Parathyroid adenoma (tissue), 2 donors: Measurements from ENCODE around the gene SHE.
A peak's percentile ranks its signal among the peaks of the same experiment; 100 is the strongest.

Experiments
- H2AFZ ChIP-seq: fragments of 300-600 bp; sonication (generic); one replicate; pipeline ENCODE4 v1.7.0; 2017; ENCODE audit warnings: antibody characterized with exemption, mild to moderate bottlenecking
- H3K27ac ChIP-seq: fragments of 300-600 bp; sonication (generic); one replicate; pipeline ENCODE4 v1.7.0; 2017
- H3K27me3 ChIP-seq: fragments of 300-600 bp; sonication (generic); one replicate; pipeline ENCODE4 v1.7.0; 2017; ENCODE audit warnings: low read length; ENCODE audit not compliant: control insufficient read depth, insufficient read depth
- H3K36me3 ChIP-seq: fragments of 300-600 bp; sonication (generic); one replicate; pipeline ENCODE4 v1.7.0; 2017; ENCODE audit warnings: low read length; ENCODE audit not compliant: control insufficient read depth, insufficient read depth
- H3K4me1 ChIP-seq: fragments of 300-600 bp; sonication (generic); one replicate; pipeline ENCODE4 v1.7.0; 2017; ENCODE audit warnings: control low read depth
- H3K4me2 ChIP-seq: fragments of 300-600 bp; sonication (generic); one replicate; pipeline ENCODE4 v1.7.0; 2017; ENCODE audit warnings: low read length
- H3K4me3 ChIP-seq: fragments of 300-600 bp; sonication (generic); one replicate; pipeline ENCODE4 v1.7.0; 2017; ENCODE audit warnings: low read depth, low read length
- H3K79me2 ChIP-seq: fragments of 300-600 bp; sonication (generic); one replicate; pipeline ENCODE4 v1.7.0; 2017; ENCODE audit warnings: control low read depth
- H3K9ac ChIP-seq: fragments of 300-600 bp; sonication (generic); one replicate; pipeline ENCODE4 v1.7.0; 2017; ENCODE audit warnings: mild to moderate bottlenecking
- H3K9me3 ChIP-seq: fragments of 300-600 bp; sonication (generic); one replicate; pipeline ENCODE4 v1.7.0; 2017; ENCODE audit warnings: low read length; ENCODE audit not compliant: control insufficient read depth
- CTCF ChIP-seq: fragments of 300-600 bp; sonication (generic); IDR thresholded peaks from one replicate; pipeline ENCODE4 v1.7.0; 2017; ENCODE audit warnings: antibody characterized with exemption, mild to moderate bottlenecking
- donor health status: primary hyperparathyroidism.

Gene SHE

GRCh38 chr1:154496383-154496782 lies 5.8 kb downstream of the SHE start:
- H2AFZ ChIP-seq = no peak overlapping the region
- no peak overlapping the region for H3K4me2 ChIP-seq
- H3K27ac ChIP-seq = peak overlapping the region; percentile 54
- no peaks in the 10 kb centered on the region for H3K27me3 ChIP-seq
- no peaks in the 10 kb centered on the region for H3K4me1 ChIP-seq
- H3K4me3 ChIP-seq = no peak overlapping the region
- no peaks in the 10 kb centered on the region for H3K36me3 ChIP-seq
- no peaks in the 10 kb centered on the region for H3K9me3 ChIP-seq
- H3K9ac ChIP-seq = no peak overlapping the region
- no peak for TF ChIP-seq CTCF
- no peaks in the 10 kb centered on the region for H3K79me2 ChIP-seq

- H3K4me1 ChIP-seq = no peaks in the 10 kb centered on the region
Observed at GRCh38 chr1:154495496-154496273, 6.5 kb downstream of the SHE start.

GRCh38 chr1:154493276-154493675 lies 8.9 kb downstream of the SHE start:
- no peaks in the 10 kb centered on the region for H3K4me1 ChIP-seq
- H3K9me3 ChIP-seq = no peaks in the 10 kb centered on the region
- no peak overlapping the region for H3K4me3 ChIP-seq
- no peak overlapping the region for H3K9ac ChIP-seq
- no peak for TF ChIP-seq CTCF
- H2AFZ ChIP-seq = no peak overlapping the region
- no peak overlapping the region for H3K4me2 ChIP-seq
- no peaks in the 10 kb centered on the region for H3K36me3 ChIP-seq
- no peak overlapping the region for H3K27ac ChIP-seq
- no peaks in the 10 kb centered on the region for H3K79me2 ChIP-seq
- H3K27me3 ChIP-seq = no peaks in the 10 kb centered on the region

More at GRCh38 chr1:154495496-154496273, 6.5 kb downstream of the SHE start:
- Histone ChIP-seq H3K27me3 (no peaks in the 10 kb centered on the region), H3K4me3 (no peak overlapping the region), H2AFZ (no peak overlapping the region), H3K9ac (no peak overlapping the region), H3K36me3 (no peaks in the 10 kb centered on the region), H3K79me2 (no peaks in the 10 kb centered on the region), H3K27ac (peak overlapping the region; percentile 54), H3K9me3 (no peaks in the 10 kb centered on the region), H3K4me2 (no peak overlapping the region)
- TF ChIP-seq CTCF = no peak

GRCh38 chr1:154492115-154492514 lies 10.1 kb downstream of the SHE start:
- Histone ChIP-seq H3K4me2 (no peak overlapping the region), H3K27ac (peak overlapping the region; percentile 47), H3K27me3 (no peaks in the 10 kb centered on the region), H3K36me3 (no peaks in the 10 kb centered on the region), H3K4me1 (no peaks in the 10 kb centered on the region), H2AFZ (no peak overlapping the region), H3K9me3 (no peaks in the 10 kb centered on the region), H3K79me2 (no peaks in the 10 kb centered on the region), H3K4me3 (no peak overlapping the region), H3K9ac (no peak overlapping the region)
- TF ChIP-seq CTCF = no peak

- no peak overlapping the region for H3K27ac ChIP-seq
- no peaks in the 10 kb centered on the region for H3K27me3 ChIP-seq
- H3K79me2 ChIP-seq = no peaks in the 10 kb centered on the region
- no peaks in the 10 kb centered on the region for H3K4me1 ChIP-seq
- H3K4me3 ChIP-seq = no peak overlapping the region
- H3K4me2 ChIP-seq = no peak overlapping the region
- no peaks in the 10 kb centered on the region for H3K9me3 ChIP-seq
- H2AFZ ChIP-seq = no peak overlapping the region
- H3K9ac ChIP-seq = no peak overlapping the region
- no peak for TF ChIP-seq CTCF
- H3K36me3 ChIP-seq = no peaks in the 10 kb centered on the region
Observed at GRCh38 chr1:154490317-154490716, 11.9 kb downstream of the SHE start.
